Muscle of back (tissue), 11 donors: ENCODE data around the gene CCDC92. TPM values are rescaled to one million over a fixed set of nuclear protein-coding genes. Genes with fewer than 3 reads are reported as not detected.
A peak's percentile ranks its signal among the peaks of the same experiment; 100 is the strongest.

Experiments used
- DNase-seq, 3 donors: peaks; one replicate each; pipeline versions ENCODE4 v3.0.0 to v3.0.0-alpha.2; 2013
- polyA plus RNA-seq, 10 donors: library from polyadenylated mRNA; unstranded; fragments of 120-200 nt; gene quantifications; one replicate each; pipeline ENCODE4 v1.2.1, GENCODE V29; 2013; ENCODE audit not compliant: insufficient read length in 10 of 10

CCDC92 gene
- polyA plus RNA-seq, 10 donors: 22.5 to 30.0 (median 27.6) TPM

GRCh38 chr12:123937707-123938591 is 34.7 kb downstream of the CCDC92 start:
- no peak for DNase-seq

GRCh38 chr12:123936956-123937706 is 35.5 kb downstream of the CCDC92 start:
- DNase-seq: no peak

- DNase-seq: no peak
These were observed 36.2 kb downstream of the CCDC92 start for GRCh38 chr12:123936471-123936870.

- DNase-seq: no peak
These were observed 36.7 kb downstream of the CCDC92 start for GRCh38 chr12:123935956-123936355.

- DNase-seq: no peak
These were observed 37.8 kb downstream of the CCDC92 start for GRCh38 chr12:123934829-123935228.

- DNase-seq: no peak
These were observed 38.5 kb downstream of the CCDC92 start for GRCh38 chr12:123934016-123934620.

- no peak for DNase-seq
These were observed 39.4 kb downstream of the CCDC92 start for GRCh38 chr12:123933214-123933613.

GRCh38 chr12:123931686-123932321 is 40.8 kb downstream of the CCDC92 start:
- DNase-seq: no peak

GRCh38 chr12:123929946-123930583 is 42.6 kb downstream of the CCDC92 start:
- no peak for DNase-seq

GRCh38 chr12:123928897-123929296 is 43.7 kb downstream of the CCDC92 start:
- DNase-seq: no peak

GRCh38 chr12:123928274-123928865 is 44.3 kb downstream of the CCDC92 start:
- no peak for DNase-seq

GRCh38 chr12:123924539-123924938 is 48.1 kb downstream of the CCDC92 start:
- no peak for DNase-seq

- DNase-seq: no peak
These were observed 48.7 kb downstream of the CCDC92 start for GRCh38 chr12:123923927-123924326.

- no peak for DNase-seq
These were observed 49.6 kb downstream of the CCDC92 start for GRCh38 chr12:123923038-123923437.

GRCh38 chr12:123919980-123920360 is 52.7 kb downstream of the CCDC92 start:
- no peak for DNase-seq

- no peak for DNase-seq
These were observed 55.2 kb downstream of the CCDC92 start for GRCh38 chr12:123917337-123917850.

GRCh38 chr12:123916729-123917128 is 55.9 kb downstream of the CCDC92 start:
- no peak for DNase-seq

GRCh38 chr12:123914726-123915333 is 57.8 kb downstream of the CCDC92 start:
- DNase-seq: no peak

- DNase-seq: peak in 1 of 3 donors; percentile 59
These were observed 59.9 kb downstream of the CCDC92 start for GRCh38 chr12:123912415-123913380.
